GM15510 (cell line): ENCODE measurements around the gene NDUFS6.

Experiments used
- POLR2A ChIP-seq: IDR thresholded peaks from 3 replicates; pipeline ENCODE4 v1.6.1; 2011; ENCODE audit warnings: borderline replicate concordance; ENCODE audit not compliant: insufficient read length; ENCODE audit errors: extremely low read depth

Gene NDUFS6

DNA sequence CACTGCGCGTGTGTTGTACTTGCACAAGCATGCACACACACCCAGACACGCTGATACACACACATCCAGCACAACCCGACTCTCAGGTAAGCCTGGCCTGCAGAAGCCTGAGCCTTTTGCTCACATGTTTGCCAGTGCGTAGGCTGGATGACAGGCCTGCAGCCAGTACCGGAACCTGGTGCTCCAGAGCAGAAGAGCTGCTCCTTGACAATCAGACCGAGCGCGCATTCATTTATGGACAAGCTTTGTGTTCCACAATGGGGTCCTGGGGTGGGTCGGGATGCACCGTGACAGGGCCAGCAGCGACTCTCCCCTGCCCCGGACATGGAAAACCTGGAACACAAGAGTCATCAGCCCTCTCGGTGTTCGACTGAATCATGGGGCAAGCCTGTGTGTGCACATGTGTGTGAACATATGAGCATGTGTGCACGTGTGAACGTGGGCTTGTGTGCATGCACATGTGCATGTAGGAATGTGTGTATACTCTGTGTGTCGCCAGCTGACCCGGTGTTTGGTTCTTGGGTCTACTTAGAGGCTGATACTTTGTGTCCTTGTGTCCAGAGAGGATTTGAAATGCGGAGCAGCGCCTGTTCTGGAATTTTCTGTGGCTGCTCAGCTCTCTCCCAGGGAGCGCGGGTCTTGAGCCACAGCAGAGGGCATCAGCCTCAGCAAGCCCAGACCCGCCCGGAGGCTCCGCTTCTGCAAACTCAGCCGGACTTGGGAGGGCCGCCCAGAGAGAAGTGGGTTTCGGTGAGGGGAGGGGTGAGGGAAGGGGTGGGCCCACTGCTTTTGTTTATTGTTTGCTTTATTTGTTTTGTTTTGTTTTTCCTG is 49.3 kb downstream of the NDUFS6 start:
- TF ChIP-seq POLR2A: no peak

DNA sequence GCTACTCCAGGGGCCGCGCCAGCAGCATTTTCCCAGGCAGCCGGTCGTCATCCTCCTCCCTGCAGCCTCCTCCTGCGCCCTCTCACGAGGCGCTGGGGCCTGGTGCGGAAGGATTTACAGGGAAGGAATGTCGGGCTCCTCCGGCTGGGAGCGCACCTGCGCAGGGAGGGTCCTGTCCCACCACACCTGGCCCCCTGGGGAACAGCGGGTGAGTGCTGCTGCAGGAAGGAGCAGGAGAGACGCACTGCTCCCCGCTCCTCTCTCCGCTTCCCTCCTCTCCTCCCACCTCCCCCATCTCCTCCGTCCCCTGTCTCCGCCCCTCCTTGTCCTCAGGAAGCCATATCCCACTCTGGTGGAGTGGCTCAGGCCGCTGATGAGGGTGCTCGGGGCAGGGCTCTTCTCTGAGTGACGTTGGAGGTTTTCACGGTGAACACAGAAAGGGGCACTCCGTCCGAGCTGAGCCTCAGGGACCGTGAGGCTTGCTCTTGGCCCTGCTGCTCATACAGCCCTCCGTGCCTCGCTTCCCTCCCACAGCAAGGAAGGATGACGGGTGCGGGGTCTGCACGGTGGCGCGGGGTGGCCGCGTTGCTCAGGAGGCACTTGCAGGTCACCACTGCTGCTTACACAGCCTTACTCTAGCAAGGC is 50.2 kb downstream of the NDUFS6 start:
- no peak for TF ChIP-seq POLR2A

DNA sequence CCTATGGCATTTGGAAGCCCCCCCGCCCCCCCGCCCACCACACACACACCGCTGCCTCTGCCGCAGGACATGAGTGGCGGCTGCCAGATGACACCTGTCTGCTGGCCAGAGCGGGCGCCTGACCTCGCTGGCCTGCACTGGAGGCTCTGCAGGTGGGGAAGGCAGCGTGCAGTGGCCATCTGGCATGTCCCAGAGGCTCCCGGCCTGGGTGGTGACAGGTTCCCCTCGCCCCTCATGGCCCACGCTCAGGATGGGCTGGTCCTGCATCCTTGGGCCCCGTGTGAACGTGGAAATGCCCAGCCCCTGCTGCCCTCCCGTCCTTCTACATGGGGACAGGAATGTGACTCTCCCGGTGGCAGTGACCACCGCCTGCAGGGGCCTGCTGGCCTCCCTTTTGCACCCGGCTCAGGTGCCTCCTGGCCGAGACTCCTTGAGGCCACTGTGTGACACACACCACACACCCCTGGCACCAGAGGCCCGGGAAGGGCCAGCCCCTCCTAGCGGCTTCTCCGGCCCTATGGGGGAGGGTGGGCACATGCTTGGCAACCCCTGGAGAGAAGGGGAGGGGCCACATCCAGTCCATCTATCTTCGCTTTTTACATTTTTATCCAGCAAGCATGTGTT is 51.2 kb downstream of the NDUFS6 start:
- TF ChIP-seq POLR2A: no peak

- TF ChIP-seq POLR2A: no peak
Measured at GRCh38 chr5:1853531-1853930, 52.3 kb downstream of the NDUFS6 start.

GRCh38 chr5:1855075-1855474 is 53.9 kb downstream of the NDUFS6 start:
- no peak for TF ChIP-seq POLR2A

DNA sequence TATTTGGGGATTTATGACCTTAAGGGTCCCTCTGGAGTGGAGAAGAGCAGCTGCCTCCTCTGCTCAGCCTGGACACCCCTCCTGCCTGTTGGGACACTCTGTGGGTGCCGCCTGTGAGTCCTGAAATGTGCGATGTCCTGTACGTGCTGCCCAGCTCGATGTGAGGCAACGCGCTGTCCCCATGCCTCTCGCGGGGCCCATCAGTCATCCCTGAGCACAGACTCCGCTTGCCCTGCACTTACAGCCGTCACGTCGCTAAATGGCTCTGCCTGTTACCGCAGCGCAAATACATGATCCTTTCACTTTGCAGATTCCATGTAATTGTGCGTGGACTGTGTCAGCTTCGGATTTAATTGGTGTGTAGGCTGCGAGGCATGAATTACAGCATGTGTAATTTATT is 54.4 kb downstream of the NDUFS6 start:
- TF ChIP-seq POLR2A: no peak

DNA sequence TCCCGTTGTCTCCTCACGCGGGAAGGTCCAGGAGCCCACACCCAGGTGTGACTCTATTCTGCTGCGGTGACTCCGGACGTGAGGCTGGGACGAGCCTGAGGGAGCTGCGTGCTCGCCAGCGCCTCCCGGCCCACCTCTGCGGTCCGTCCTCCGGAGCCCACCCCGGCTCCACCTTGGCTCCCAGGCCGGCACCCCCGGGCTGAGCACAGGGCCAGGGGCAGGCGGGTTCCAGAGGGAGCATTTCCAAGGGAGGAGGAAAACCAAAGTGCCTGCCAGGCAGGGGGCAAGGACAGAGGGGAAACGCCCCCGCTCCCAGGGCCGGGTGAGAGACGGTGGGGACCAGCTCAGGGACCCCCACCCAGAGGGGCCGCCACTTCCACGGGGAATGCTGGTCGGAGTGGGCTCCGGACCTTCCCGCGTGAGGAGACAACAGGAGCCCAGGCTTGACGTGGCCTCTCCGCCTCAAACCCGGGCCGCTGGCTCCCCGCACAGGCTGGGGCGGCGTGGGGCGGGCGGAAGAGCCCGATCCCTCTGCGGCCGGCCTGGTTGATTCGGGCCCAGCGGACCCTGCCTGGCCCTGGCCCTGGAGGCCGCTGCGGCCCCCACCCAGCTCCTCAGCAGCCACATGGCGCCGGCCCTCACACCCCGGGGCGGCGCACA is 55.5 kb downstream of the NDUFS6 start:
- TF ChIP-seq POLR2A: no peak

GRCh38 chr5:1857256-1857600 is 56.0 kb downstream of the NDUFS6 start:
- TF ChIP-seq POLR2A: no peak

GRCh38 chr5:1858436-1858835 is 57.2 kb downstream of the NDUFS6 start:
- no peak for TF ChIP-seq POLR2A

GRCh38 chr5:1859099-1859498 is 57.9 kb downstream of the NDUFS6 start:
- TF ChIP-seq POLR2A: no peak

GRCh38 chr5:1860021-1860610 is 58.9 kb downstream of the NDUFS6 start:
- TF ChIP-seq POLR2A: no peak

GRCh38 chr5:1860949-1861348 is 59.7 kb downstream of the NDUFS6 start:
- TF ChIP-seq POLR2A: no peak

- TF ChIP-seq POLR2A: no peak
Measured at GRCh38 chr5:1864896-1865440, 63.8 kb downstream of the NDUFS6 start.

DNA sequence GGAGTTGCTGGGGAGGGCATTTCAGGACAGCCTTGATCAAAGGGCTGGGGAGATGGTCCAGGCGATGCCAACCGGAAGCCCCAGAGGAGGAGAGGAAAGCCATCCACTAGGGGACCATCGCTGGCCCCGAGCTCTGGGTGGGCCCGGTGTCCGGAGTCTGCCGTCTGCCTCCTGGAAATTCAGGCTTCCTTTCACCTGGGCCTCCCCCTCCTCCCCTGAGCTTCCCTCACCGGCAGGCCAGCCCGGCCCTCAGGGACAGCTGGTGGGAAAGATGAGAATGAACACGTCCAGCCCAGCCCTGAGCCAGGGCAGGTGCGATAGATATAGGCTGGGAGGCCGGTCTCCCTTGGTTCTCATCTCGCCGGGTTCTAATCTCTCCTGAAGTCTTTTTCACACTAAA is 64.3 kb downstream of the NDUFS6 start:
- TF ChIP-seq POLR2A: no peak
